ENCODE results near the gene ATP9B. TPM values are rescaled to one million over a fixed set of nuclear protein-coding genes. Genes with fewer than 3 reads are reported as not detected.

The ATP9B gene
- total and polyA plus RNA-seq, 10 of the 15 experiments (the other 5 are each of a cell fraction or from before 2014, with no cell fraction given) = 0.74 to 20.7 (median 12.9) TPM

DNA sequence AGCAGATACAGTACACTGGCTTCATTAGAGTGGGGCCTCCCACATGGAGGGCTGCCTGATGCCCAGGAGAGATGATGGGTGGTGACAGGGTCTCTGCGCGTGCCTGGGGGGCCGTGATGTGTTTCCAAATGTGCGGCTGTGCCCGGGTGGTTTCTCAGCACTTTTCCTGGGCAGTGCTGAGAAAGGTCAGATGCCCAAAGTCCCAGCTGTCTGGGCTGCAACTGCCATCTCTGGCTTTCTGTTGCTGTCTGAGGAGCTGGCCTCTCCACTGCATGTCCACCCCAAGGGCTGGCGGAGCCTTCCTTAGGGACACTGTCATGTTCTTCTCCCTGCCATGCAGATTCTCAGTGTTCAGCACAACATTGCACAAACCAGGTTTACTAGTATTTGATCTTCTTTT, 263.9 kb downstream of the ATP9B start (continued):
- TF ChIP-seq BHLHE40 (IDR thresholded peaks at IDR 0.05; ENCODE audit: borderline replicate concordance in 1 of 2, low read depth in 2 of 2, low read length in 1 of 2) = no peak

DNA sequence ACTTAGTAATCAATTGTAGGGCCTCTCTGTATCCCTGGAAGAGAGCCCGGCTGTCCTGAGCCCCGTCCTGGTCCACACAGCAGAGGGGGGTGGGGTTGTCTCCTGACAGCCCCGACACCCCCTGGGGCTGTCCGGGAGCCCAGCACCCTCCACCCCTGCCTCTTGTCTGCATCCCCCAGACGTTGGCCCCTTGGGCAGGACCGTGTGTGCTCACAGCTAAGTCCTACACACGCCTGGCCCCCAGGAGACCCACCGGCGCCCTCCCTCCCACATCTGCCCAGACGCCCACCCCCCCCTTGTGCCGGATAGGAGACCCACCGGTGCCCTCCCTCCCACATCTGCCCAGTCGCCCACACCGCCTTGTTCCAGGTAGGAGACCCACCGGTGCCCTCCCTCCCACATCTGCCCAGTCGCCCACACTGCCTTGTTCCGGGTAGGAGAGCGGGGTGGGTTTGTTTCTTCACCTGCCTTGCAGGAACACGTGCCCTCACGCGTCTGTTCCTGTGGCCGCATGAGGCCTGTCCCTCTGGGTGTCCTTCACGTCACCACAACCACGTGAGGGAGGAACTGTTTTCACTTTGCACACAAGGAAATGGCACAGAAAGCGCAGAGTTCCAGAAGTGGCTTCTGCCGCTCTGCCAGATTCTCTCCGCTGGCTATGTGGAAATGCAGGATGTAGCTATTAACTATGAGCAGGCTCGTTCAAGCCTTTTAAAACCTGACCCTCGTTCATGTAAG, 265.5 kb downstream of the ATP9B start:
- H3K9me3 ChIP-seq (replicated peaks; ENCODE audit: control insufficient read depth, insufficient read depth, low read length) = no peaks in the 10 kb centered on the region
- intact Hi-C loops (cut with micrococcal nuclease; ENCODE audit: unreplicated experiment) (no loop called here), in situ Hi-C loops (cut with MboI) (no loop called here)
- H4K20me1 ChIP-seq (ENCODE audit: control insufficient read depth, insufficient read depth) = no peaks in the 10 kb centered on the region
- TF ChIP-seq NR2F1 (conservative IDR thresholded peaks at IDR 0.05) (no peak), MTA3 (IDR thresholded peaks at IDR 0.05; ENCODE audit: borderline replicate concordance, low read length) (no peak), SIX5 (IDR thresholded peaks at IDR 0.05; ENCODE audit: low read depth, low read length, severe bottlenecking) (no peak), NBN (IDR thresholded peaks at IDR 0.05) (no peak), TCF12 (IDR thresholded peaks at IDR 0.05; ENCODE audit: low read depth, low read length) (no peak), BHLHE40 (IDR thresholded peaks at IDR 0.05; ENCODE audit: borderline replicate concordance in 1 of 2, low read depth in 2 of 2, low read length in 1 of 2) (no peak), IKZF2 (IDR thresholded peaks at IDR 0.05) (no peak), RFX5 (IDR thresholded peaks at IDR 0.05; ENCODE audit: low read depth, low read length) (no peak), NFXL1 (IDR thresholded peaks at IDR 0.05; ENCODE audit: borderline replicate concordance) (no peak), STAT1 (conservative IDR thresholded peaks at IDR 0.05) (no peak), TBL1XR1 (IDR thresholded peaks at IDR 0.05; ENCODE audit: low read depth, low read length) (no peak), TCF3 (IDR thresholded peaks at IDR 0.05; ENCODE audit: borderline replicate concordance, insufficient read depth, low read depth, low read length) (no peak), HDAC6 (IDR thresholded peaks at IDR 0.05; ENCODE audit: unreplicated experiment) (no peak), ZNF274 (IDR thresholded peaks at IDR 0.05; ENCODE audit: insufficient read depth, insufficient read length) (no peak), CREM (IDR thresholded peaks at IDR 0.05; ENCODE audit: low read depth) (no peak), MYC (IDR thresholded peaks at IDR 0.05; ENCODE audit: insufficient read depth, insufficient read length, insufficient replicate concordance, low read length, severe bottlenecking) (no peak), RELA (IDR thresholded peaks at IDR 0.05; ENCODE audit: borderline replicate concordance, partially characterized antibody) (no peak)
- H3K27me3 ChIP-seq (replicated peaks in 1 of 2; ENCODE audit: control insufficient read depth in 2 of 2, insufficient read depth in 2 of 2, low read length in 1 of 2) = no peaks in the 10 kb centered on the region
- CTCF ChIA-PET = no interaction called here
- 85% methylated on average over 26 of the region's 29 CpGs for WGBS (ENCODE audit: insufficient coverage, insufficient replicate concordance, low lambda C conversion rate, missing lambda C conversion rate)
- H3K27ac ChIP-seq (ENCODE audit: control insufficient read depth, insufficient read depth) = no peak overlapping the region
- SMC1A ChIA-PET (ENCODE audit: uncharacterized antibody, unreplicated experiment) = no interaction called here
- ATAC-seq (no peak), FAIRE-seq (no peak), DNase-seq (ENCODE audit: low read depth, low spot score) (no peak)
- H2AFZ ChIP-seq (ENCODE audit: control insufficient read depth, low read depth, low read length) = no peak overlapping the region
- H3K4me3 ChIP-seq = no peak overlapping the region
- no peaks in the 10 kb centered on the region for H3K4me1 ChIP-seq (ENCODE audit: control insufficient read depth, insufficient read depth, low read length)
- no peak overlapping the region for H3K4me2 ChIP-seq (ENCODE audit: control insufficient read depth, insufficient read depth)
- H3K79me2 ChIP-seq (ENCODE audit: control insufficient read depth, insufficient read depth, low read length) = no peaks in the 10 kb centered on the region
- H3K9ac ChIP-seq (ENCODE audit: control insufficient read depth, insufficient read depth, low read length) = no peak overlapping the region
- POLR2A ChIA-PET = no interaction called here
- peaks cover 2 to 5% of the 10 kb centered on the region in 2 experiments; a peak in 2 of 4 replicates for H3K36me3 ChIP-seq (ENCODE audit: control insufficient read depth in 2 of 2, insufficient read depth in 2 of 2, low read length in 1 of 2)
- no TSS peak for BruUV-seq (replicated peaks)
- RAD21 ChIA-PET (ENCODE audit: unreplicated experiment) = no interaction called here
